Esophagus squamous epithelium (tissue), 5 donors: ENCODE results near the gene KRT80. TPM values are rescaled to one million over a fixed set of nuclear protein-coding genes. Genes with fewer than 3 reads are reported as not detected.

Experiments used
- DNase-seq: peaks from one replicate; lab custom pipeline; 2025; lab: John Stamatoyannopoulos, UW
- H3K27ac ChIP-seq, 4 donors: fragments of 200-600 bp; sonication (generic); one replicate each; pipeline ENCODE4 v1.5.1; 2016 to 2019; ENCODE audit warnings: mild to moderate bottlenecking in 1 of 4
- H3K27me3 ChIP-seq, 4 donors: fragments of 200-600 bp; sonication (generic); 1 replicate in 3 of 4; 2 replicates in 1 of 4; pipeline versions ENCODE4 v1.5.1 to v1.6.0; 2017 to 2021; ENCODE audit warnings: antibody characterized with exemption in 1 of 4
- H3K36me3 ChIP-seq, 3 donors: fragments of 200-600 bp; sonication (generic); one replicate each; pipeline ENCODE4 v1.5.1; 2016 to 2019
- H3K4me1 ChIP-seq, 3 donors: fragments of 200-600 bp; sonication (generic); one replicate each; pipeline ENCODE4 v1.5.1; 2017 to 2019
- H3K4me3 ChIP-seq, 4 donors: fragments of 200-600 bp; sonication (generic); 1 replicate in 3 of 4; 2 replicates in 1 of 4; pipeline ENCODE4 v1.5.1; 2016 to 2019; ENCODE audit warnings: mild to moderate bottlenecking in 2 of 4, moderate library complexity in 1 of 4
- H3K9me3 ChIP-seq, 3 donors: fragments of 200-600 bp; sonication (generic); one replicate each; pipeline ENCODE4 v1.5.1; 2016 to 2019
- CTCF ChIP-seq, 6 experiments: fragments of 450-650 bp in 4 of 6; fragments of 200-600 bp in 2 of 6; sonication (generic) in 2 of 6; IDR thresholded peaks; one replicate each; pipeline ENCODE4 v1.5.1; 2016 to 2019; ENCODE audit warnings: antibody characterized with exemption in 6 of 6, mild to moderate bottlenecking in 4 of 6, moderate library complexity in 4 of 6
- POLR2A ChIP-seq, 4 donors: fragments of 450-650 bp; IDR thresholded peaks; one replicate each; pipeline ENCODE4 v1.6.1; 2017; ENCODE audit warnings: antibody characterized with exemption in 4 of 4, mild to moderate bottlenecking in 4 of 4, moderate library complexity in 3 of 4
- WGBS, 2 donors: methylation state at CpG; one replicate each; pipeline ENCODE4 v1.1.5; 2018; 5-methylcytosine and 5-hydroxymethylcytosine counted together
- intact Hi-C: fragments of 100-400 bp; cut with DNase I; formaldehyde crosslinking; loops from one replicate; pipeline ENCODE4 v1.15.0; 2022
- total RNA-seq, 4 donors: library from RNA; depleted of rRNA; stranded (reverse); fragments of >200 nt; gene quantifications; one replicate each; pipeline ENCODE4 v1.1.0, GENCODE V29; 2016
- donor health status: DM: yes; HTN: yes; CAD: no.

KRT80 gene
- total RNA-seq, 4 donors from 2014 or later = 11.4 to 39.6 (median 16.5) TPM

- Histone ChIP-seq H3K36me3 (peaks cover 0 to 6% (median 0%) of the 10 kb centered on the region in 3 donors), H3K4me1 (peaks cover 23 to 68% (median 25%) of the 10 kb centered on the region in 3 donors), H3K4me3 (no peak overlapping the region), H3K27me3 (no peaks in the 10 kb centered on the region), H3K27ac (peak overlapping the region; percentile 61 to 90 (median 85)), H3K9me3 (no peaks in the 10 kb centered on the region)
- intact Hi-C loops = no loop called here
- no peak for DNase-seq
- WGBS, 2 donors = 36 to 41% methylated on average over 8 to 13 of the region's 20 CpGs
- TF ChIP-seq CTCF (IDR thresholded peaks at IDR 0.05) = peak in 3 of 6 experiments; percentile 51 to 69 (median 65)
- TF ChIP-seq POLR2A (IDR thresholded peaks at IDR 0.05) = no peak
Observed at GRCh38 chr12:52175371-52176350, 16.2 kb downstream of the KRT80 start.

GRCh38 chr12:52173526-52173925 lies 18.3 kb downstream of the KRT80 start:
- peaks cover 0 to 9% (median 0%) of the 10 kb centered on the region in 3 donors for H3K36me3 ChIP-seq
- no peaks in the 10 kb centered on the region for H3K27me3 ChIP-seq
- no peak overlapping the region for H3K4me3 ChIP-seq
- no peak for TF ChIP-seq POLR2A (IDR thresholded peaks at IDR 0.05)
- no peak for TF ChIP-seq CTCF (IDR thresholded peaks at IDR 0.05)
- intact Hi-C loops = no loop called here
- 88 to 95% methylated on average over 14 to 17 of the region's 20 CpGs for WGBS, 2 donors
- H3K4me1 ChIP-seq = peaks cover 23 to 78% (median 25%) of the 10 kb centered on the region in 3 donors
- no peaks in the 10 kb centered on the region for H3K9me3 ChIP-seq
- H3K27ac ChIP-seq = no peak overlapping the region
- no peak for DNase-seq

- Histone ChIP-seq H3K27me3 (no peaks in the 10 kb centered on the region), H3K4me3 (no peak overlapping the region), H3K27ac (peak overlapping the region in 1 of 4 donors; percentile 57), H3K9me3 (no peaks in the 10 kb centered on the region), H3K4me1 (peaks cover 21 to 77% (median 25%) of the 10 kb centered on the region in 3 donors), H3K36me3 (peaks cover 0 to 9% (median 0%) of the 10 kb centered on the region in 3 donors)
- TF ChIP-seq CTCF (IDR thresholded peaks at IDR 0.05) (no peak), POLR2A (IDR thresholded peaks at IDR 0.05) (no peak)
- 95 to 97% methylated on average over 5 to 17 of the region's 17 CpGs for WGBS, 2 donors
- DNase-seq = no peak
- intact Hi-C loops = no loop called here
Observed at GRCh38 chr12:52172956-52173355, 18.9 kb downstream of the KRT80 start.

DNA sequence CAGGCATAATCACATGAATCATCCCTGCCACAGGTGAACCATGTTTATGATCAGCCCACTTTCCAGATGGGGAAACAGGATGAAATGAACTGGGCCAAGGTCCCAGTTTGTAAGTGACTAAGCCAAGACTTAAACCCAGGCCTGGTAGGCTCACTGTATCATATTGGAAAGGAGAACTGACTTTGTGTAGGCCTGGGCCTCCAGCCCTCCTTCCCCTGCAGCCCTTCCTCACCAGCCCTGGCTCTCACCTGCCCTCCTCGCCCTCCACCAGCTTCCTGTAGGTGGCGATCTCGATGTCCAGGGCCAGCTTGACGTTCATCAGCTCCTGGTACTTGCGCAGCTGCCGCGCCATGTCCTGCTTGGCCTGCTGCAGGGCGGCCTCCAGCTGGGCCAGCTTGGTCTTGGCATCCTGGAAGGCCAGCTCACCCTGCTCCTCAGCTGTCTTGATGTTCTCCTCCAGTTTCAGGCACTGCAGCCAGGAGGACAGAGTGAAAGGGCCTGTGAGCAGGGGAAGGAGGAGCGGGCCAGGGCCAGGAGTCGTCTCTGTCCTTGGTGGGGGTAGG lies 19.8 kb downstream of the KRT80 start:
- peak overlapping the region in 3 of 4 donors; percentile 9 to 57 (median 11) for H3K27ac ChIP-seq
- no peak for DNase-seq
- no peak overlapping the region for H3K4me3 ChIP-seq
- TF ChIP-seq POLR2A (IDR thresholded peaks at IDR 0.05) = no peak
- peak in 5 of 6 experiments; percentile 10 to 55 (median 25) for TF ChIP-seq CTCF (IDR thresholded peaks at IDR 0.05)
- H3K27me3 ChIP-seq = no peaks in the 10 kb centered on the region
- 37 to 70% methylated on average over 2 to 4 of the region's 10 CpGs for WGBS, 2 donors
- H3K36me3 ChIP-seq = peaks cover 0 to 9% (median 0%) of the 10 kb centered on the region in 3 donors
- peaks cover 21 to 69% (median 25%) of the 10 kb centered on the region in 3 donors for H3K4me1 ChIP-seq
- H3K9me3 ChIP-seq = no peaks in the 10 kb centered on the region
- intact Hi-C loops = no loop called here
